Measurements from ENCODE around the gene ABCA5.

Gene ABCA5

GRCh38 chr17:69342896-69343644, 16.1 kb upstream of the ABCA5 start:
- peaks cover 20% of the 10 kb centered on the region for H3K27me3 Mint-ChIP-seq (ENCODE audit: low read depth)
- no peaks in the 10 kb centered on the region for H3K9me3 Mint-ChIP-seq
- no peak overlapping the region for H3K4me3 Mint-ChIP-seq
- H3K36me3 Mint-ChIP-seq (ENCODE audit: low read depth) = no peaks in the 10 kb centered on the region
- H3K27ac Mint-ChIP-seq = no peak overlapping the region
- no peaks in the 10 kb centered on the region for H3K4me1 Mint-ChIP-seq (ENCODE audit: low read depth)

- Mint-ChIP-seq H3K4me1 (ENCODE audit: low read depth) (peaks cover 3% of the 10 kb centered on the region), H3K36me3 (ENCODE audit: low read depth) (no peaks in the 10 kb centered on the region), H3K4me3 (no peak overlapping the region), H3K27me3 (ENCODE audit: low read depth) (peaks cover 20% of the 10 kb centered on the region), H3K27ac (no peak overlapping the region), H3K9me3 (no peaks in the 10 kb centered on the region)
Observed at GRCh38 chr17:69339937-69340336, 13.0 kb upstream of the ABCA5 start.

GRCh38 chr17:69336996-69337395, 10.1 kb upstream of the ABCA5 start:
- no peak overlapping the region for H3K4me3 Mint-ChIP-seq
- peaks cover 3% of the 10 kb centered on the region for H3K4me1 Mint-ChIP-seq (ENCODE audit: low read depth)
- H3K27me3 Mint-ChIP-seq (ENCODE audit: low read depth) = peaks cover 25% of the 10 kb centered on the region
- no peaks in the 10 kb centered on the region for H3K36me3 Mint-ChIP-seq (ENCODE audit: low read depth)
- H3K27ac Mint-ChIP-seq = no peak overlapping the region
- no peaks in the 10 kb centered on the region for H3K9me3 Mint-ChIP-seq

DNA sequence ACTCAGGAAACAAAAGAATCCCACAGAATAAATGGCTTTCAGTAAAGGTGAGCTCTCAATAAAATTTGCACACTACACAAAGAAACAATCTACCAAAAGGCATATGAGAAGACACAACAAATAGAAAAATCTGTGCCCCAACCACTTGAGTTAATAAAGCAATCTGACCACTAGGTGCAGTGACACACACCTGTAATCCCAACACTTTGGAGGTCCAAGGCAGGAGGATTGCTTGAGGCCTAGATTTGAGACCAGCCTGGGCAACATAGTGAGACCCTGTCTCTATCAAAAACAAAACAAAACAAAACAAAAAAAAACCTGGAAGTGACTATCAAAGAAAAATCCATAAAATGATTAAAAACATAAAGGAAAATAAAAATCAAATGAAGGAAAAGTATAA, 9.6 kb upstream of the ABCA5 start:
- Mint-ChIP-seq H3K9me3 (no peaks in the 10 kb centered on the region), H3K27ac (no peak overlapping the region)

GRCh38 chr17:69335058-69335457, 8.1 kb upstream of the ABCA5 start:
- Mint-ChIP-seq H3K4me3 (no peak overlapping the region), H3K27me3 (ENCODE audit: low read depth) (peaks cover 31% of the 10 kb centered on the region), H3K36me3 (ENCODE audit: low read depth) (no peaks in the 10 kb centered on the region), H3K4me1 (ENCODE audit: low read depth) (peaks cover 3% of the 10 kb centered on the region), H3K27ac (no peak overlapping the region), H3K9me3 (peaks cover under 1% of the 10 kb centered on the region)

More for the DNA sequence above, 9.6 kb upstream of the ABCA5 start:
- H3K4me3 Mint-ChIP-seq = no peak overlapping the region
- H3K4me1 Mint-ChIP-seq (ENCODE audit: low read depth) = peaks cover 3% of the 10 kb centered on the region
- H3K27me3 Mint-ChIP-seq (ENCODE audit: low read depth) = peaks cover 28% of the 10 kb centered on the region
- no peaks in the 10 kb centered on the region for H3K36me3 Mint-ChIP-seq (ENCODE audit: low read depth)

GRCh38 chr17:69333561-69333960, 6.6 kb upstream of the ABCA5 start:
- H3K27ac Mint-ChIP-seq = no peak overlapping the region
- H3K27me3 Mint-ChIP-seq (ENCODE audit: low read depth) = peaks cover 23% of the 10 kb centered on the region
- peaks cover 3% of the 10 kb centered on the region for H3K4me1 Mint-ChIP-seq (ENCODE audit: low read depth)
- no peaks in the 10 kb centered on the region for H3K36me3 Mint-ChIP-seq (ENCODE audit: low read depth)
- H3K4me3 Mint-ChIP-seq = no peak overlapping the region
- H3K9me3 Mint-ChIP-seq = peaks cover 5% of the 10 kb centered on the region

DNA sequence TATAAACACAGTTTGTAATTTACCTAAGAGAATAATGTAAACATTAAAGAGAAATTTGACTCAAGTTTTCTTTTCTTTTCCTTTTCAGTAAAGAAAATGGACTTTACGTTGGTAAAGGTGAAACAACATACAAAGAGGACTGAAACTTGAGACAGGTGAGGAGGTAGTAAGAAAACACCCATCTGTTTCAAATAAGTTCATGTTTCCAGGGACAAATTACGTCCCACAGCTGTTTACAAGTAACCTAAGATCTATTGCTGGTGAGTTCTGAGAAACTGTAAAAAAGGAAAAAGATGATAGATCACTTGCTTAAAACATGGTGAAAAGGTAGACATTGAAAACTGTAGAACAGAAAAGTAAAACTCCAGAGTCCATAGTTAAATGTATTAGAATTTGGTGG, 4.8 kb upstream of the ABCA5 start:
- H3K27me3 Mint-ChIP-seq (ENCODE audit: low read depth) = peaks cover 23% of the 10 kb centered on the region
- H3K4me1 Mint-ChIP-seq (ENCODE audit: low read depth) = peaks cover 7% of the 10 kb centered on the region
- peaks cover 1% of the 10 kb centered on the region for H3K36me3 Mint-ChIP-seq (ENCODE audit: low read depth)
- no peak overlapping the region for H3K27ac Mint-ChIP-seq
- peaks cover 5% of the 10 kb centered on the region for H3K9me3 Mint-ChIP-seq
- no peak overlapping the region for H3K4me3 Mint-ChIP-seq

GRCh38 chr17:69326377-69327059, 415 bp downstream of the ABCA5 start:
- peaks cover 5% of the 10 kb centered on the region for H3K9me3 Mint-ChIP-seq
- peaks cover 3% of the 10 kb centered on the region for H3K27me3 Mint-ChIP-seq (ENCODE audit: low read depth)
- H3K4me3 Mint-ChIP-seq = peak overlapping the region; percentile 94
- H3K4me1 Mint-ChIP-seq (ENCODE audit: low read depth) = peaks cover 20% of the 10 kb centered on the region
- H3K36me3 Mint-ChIP-seq (ENCODE audit: low read depth) = peaks cover 3% of the 10 kb centered on the region
- peak overlapping the region; percentile 90 for H3K27ac Mint-ChIP-seq

- peaks cover 20% of the 10 kb centered on the region for H3K4me1 Mint-ChIP-seq (ENCODE audit: low read depth)
- peak overlapping the region; percentile 39 for H3K27ac Mint-ChIP-seq
- H3K27me3 Mint-ChIP-seq (ENCODE audit: low read depth) = no peaks in the 10 kb centered on the region
- peaks cover 5% of the 10 kb centered on the region for H3K9me3 Mint-ChIP-seq
- peak overlapping the region; percentile 94 for H3K4me3 Mint-ChIP-seq
- peaks cover 3% of the 10 kb centered on the region for H3K36me3 Mint-ChIP-seq (ENCODE audit: low read depth)
Observed at GRCh38 chr17:69325518-69326376, 1.2 kb downstream of the ABCA5 start.

DNA sequence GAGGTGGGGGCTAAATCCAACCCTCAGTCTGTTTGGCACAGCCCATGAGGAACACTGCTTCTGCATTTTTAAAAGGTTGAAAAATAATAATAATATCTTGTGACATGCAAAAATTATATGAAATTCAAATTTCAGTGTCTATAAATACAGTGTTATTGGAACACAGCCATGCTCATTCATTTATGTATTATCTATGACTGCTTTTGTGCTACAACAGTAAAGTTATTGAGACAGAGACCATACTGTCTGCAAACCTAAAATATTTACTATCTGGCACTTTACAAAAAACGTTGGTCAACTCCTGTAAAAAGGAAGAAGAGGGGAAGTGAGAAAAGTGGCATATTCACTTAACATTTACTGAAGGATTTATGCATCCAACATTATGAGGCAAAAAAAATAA, 3.1 kb downstream of the ABCA5 start:
- Mint-ChIP-seq H3K4me1 (ENCODE audit: low read depth) (peaks cover 23% of the 10 kb centered on the region), H3K4me3 (no peak overlapping the region), H3K27ac (no peak overlapping the region)

GRCh38 chr17:69320908-69321238, 6.1 kb downstream of the ABCA5 start:
- H3K4me3 Mint-ChIP-seq = no peak overlapping the region
- peaks cover 13% of the 10 kb centered on the region for H3K4me1 Mint-ChIP-seq (ENCODE audit: low read depth)
- peaks cover 4% of the 10 kb centered on the region for H3K36me3 Mint-ChIP-seq (ENCODE audit: low read depth)
- H3K9me3 Mint-ChIP-seq = no peaks in the 10 kb centered on the region
- H3K27ac Mint-ChIP-seq = no peak overlapping the region
- no peaks in the 10 kb centered on the region for H3K27me3 Mint-ChIP-seq (ENCODE audit: low read depth)

More for the DNA sequence above, 3.1 kb downstream of the ABCA5 start:
- peaks cover 6% of the 10 kb centered on the region for H3K36me3 Mint-ChIP-seq (ENCODE audit: low read depth)
- H3K9me3 Mint-ChIP-seq = no peaks in the 10 kb centered on the region
- no peaks in the 10 kb centered on the region for H3K27me3 Mint-ChIP-seq (ENCODE audit: low read depth)

GRCh38 chr17:69320210-69320907, 6.6 kb downstream of the ABCA5 start:
- no peak overlapping the region for H3K4me3 Mint-ChIP-seq
- no peaks in the 10 kb centered on the region for H3K9me3 Mint-ChIP-seq
- no peak overlapping the region for H3K27ac Mint-ChIP-seq

DNA sequence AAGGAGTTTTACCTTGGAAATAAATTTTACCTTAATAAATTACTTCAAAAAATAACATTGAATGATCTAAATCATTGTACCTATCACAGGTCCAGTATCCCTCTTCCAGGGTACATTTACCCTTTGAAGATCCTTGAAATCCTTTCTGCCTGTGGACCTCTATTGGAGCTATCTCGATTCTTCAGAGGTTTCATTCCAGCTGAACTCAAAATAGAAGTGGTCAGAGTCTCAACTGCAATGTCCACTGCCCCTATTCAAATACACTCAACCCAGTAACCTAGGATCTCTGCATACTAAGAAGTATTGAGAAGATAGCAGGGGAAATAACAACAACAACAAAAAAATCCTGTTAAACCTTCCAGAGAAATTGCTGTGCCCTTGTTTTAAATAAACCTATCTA, 9.3 kb downstream of the ABCA5 start:
- no peak overlapping the region for H3K4me3 Mint-ChIP-seq
- H3K4me1 Mint-ChIP-seq (ENCODE audit: low read depth) = peaks cover 2% of the 10 kb centered on the region
- H3K36me3 Mint-ChIP-seq (ENCODE audit: low read depth) = peaks cover 3% of the 10 kb centered on the region

More at GRCh38 chr17:69320210-69320907, 6.6 kb downstream of the ABCA5 start:
- Mint-ChIP-seq H3K36me3 (ENCODE audit: low read depth) (peaks cover 3% of the 10 kb centered on the region), H3K4me1 (ENCODE audit: low read depth) (peaks cover 8% of the 10 kb centered on the region), H3K27me3 (ENCODE audit: low read depth) (no peaks in the 10 kb centered on the region)

More for the DNA sequence above, 9.3 kb downstream of the ABCA5 start:
- Mint-ChIP-seq H3K27ac (no peak overlapping the region), H3K9me3 (no peaks in the 10 kb centered on the region), H3K27me3 (ENCODE audit: low read depth) (no peaks in the 10 kb centered on the region)

Measured in T-helper 1 cell treated with Interleukin-12 subunit alpha and Interleukin-12 subunit beta and Interleukin-4 antibody, amounts not matched to agents 30 μg/mL and 1 μg/mL, for 36 hours (primary cell).